Activated naive CD4-positive, alpha-beta T cell treated with anti-CD3 and anti-CD28 coated beads, Interleukin-2, amount 50 U/mL, for 16 hours (primary cell): ENCODE data around the gene KIF19.

Experiments used
- DNase-seq: peaks from one replicate; pipeline ENCODE4 v3.0.0-alpha.2; 2020

KIF19 gene

GRCh38 chr17:74368341-74369081 is 42.5 kb downstream of the KIF19 start:
- DNase-seq = peak; percentile 70

GRCh38 chr17:74369221-74369620 is 43.2 kb downstream of the KIF19 start:
- DNase-seq = peak; percentile 67

GRCh38 chr17:74369665-74370490 is 43.9 kb downstream of the KIF19 start:
- no peak for DNase-seq

GRCh38 chr17:74371653-74372147 is 45.7 kb downstream of the KIF19 start:
- DNase-seq = no peak

GRCh38 chr17:74372426-74372825 is 46.4 kb downstream of the KIF19 start:
- no peak for DNase-seq

- DNase-seq = no peak
Observed at GRCh38 chr17:74373838-74374606, 48.0 kb downstream of the KIF19 start.

GRCh38 chr17:74374858-74375257 is 48.8 kb downstream of the KIF19 start:
- DNase-seq = no peak

GRCh38 chr17:74379495-74380085 is 53.6 kb downstream of the KIF19 start:
- DNase-seq = peak; percentile 89

- DNase-seq = no peak
Observed at GRCh38 chr17:74380086-74380958, 54.3 kb downstream of the KIF19 start.

GRCh38 chr17:74380959-74381808 is 55.2 kb downstream of the KIF19 start:
- no peak for DNase-seq

GRCh38 chr17:74383141-74383540 is 57.1 kb downstream of the KIF19 start:
- no peak for DNase-seq

- DNase-seq = no peak
Observed at GRCh38 chr17:74385201-74385600, 59.2 kb downstream of the KIF19 start.

- DNase-seq = no peak
Observed at GRCh38 chr17:74386386-74386785, 60.4 kb downstream of the KIF19 start.

- DNase-seq = no peak
Observed at GRCh38 chr17:74387365-74388218, 61.6 kb downstream of the KIF19 start.

- no peak for DNase-seq
Observed at GRCh38 chr17:74389084-74389753, 63.2 kb downstream of the KIF19 start.

- no peak for DNase-seq
Observed at GRCh38 chr17:74389937-74390679, 64.1 kb downstream of the KIF19 start.

- DNase-seq = no peak
Observed at GRCh38 chr17:74390680-74391653, 64.9 kb downstream of the KIF19 start.
